CD14-positive monocyte (primary cell): Measurements from ENCODE around the gene STK39. TPM values are rescaled to one million over a fixed set of nuclear protein-coding genes. Genes with fewer than 3 reads are reported as not detected.

Experiments
- DNase-seq, 3 donors: peaks; one replicate each; pipeline ENCODE4 v3.0.0-alpha.2; 2011 to 2022
- H2AFZ ChIP-seq: 2 replicates; pipeline ENCODE4 v1.6.0; 2012; ENCODE audit warnings: mild to moderate bottlenecking, low read depth, low read length, inconsistent platforms; ENCODE audit not compliant: insufficient read depth, poor library complexity, severe bottlenecking
- H3K27ac ChIP-seq, 2 donors: 1 replicate in 1 of 2; 2 replicates in 1 of 2; pipeline ENCODE4 v1.5.1; 2012 to 2013; ENCODE audit warnings: low read length in 2 of 2, control low read depth in 1 of 2, inconsistent platforms in 1 of 2, low read depth in 1 of 2, mild to moderate bottlenecking in 1 of 2
- H3K27me3 ChIP-seq, 2 donors: one replicate each; pipeline versions ENCODE4 v1.6.0 to v1.6.1; 2011 to 2013; ENCODE audit warnings: low read length in 2 of 2; ENCODE audit not compliant: control insufficient read depth in 2 of 2, insufficient read depth in 2 of 2
- H3K36me3 ChIP-seq, 2 donors: replicated peaks in 1 of 2; 1 replicate in 1 of 2; 2 replicates in 1 of 2; pipeline versions ENCODE4 v1.5.1 to v1.6.1; 2012 to 2013; ENCODE audit warnings: low read length in 2 of 2, control low read depth in 1 of 2, inconsistent platforms in 1 of 2, mild to moderate bottlenecking in 1 of 2; ENCODE audit not compliant: insufficient read depth in 2 of 2, control insufficient read depth in 1 of 2
- H3K4me1 ChIP-seq, 2 donors: 1 replicate in 1 of 2; 2 replicates in 1 of 2; pipeline versions ENCODE4 v1.5.1 to v1.6.1; 2012 to 2013; ENCODE audit warnings: low read length in 2 of 2, control low read depth in 1 of 2, inconsistent platforms in 1 of 2, mild to moderate bottlenecking in 1 of 2, moderate library complexity in 1 of 2; ENCODE audit not compliant: insufficient read depth in 2 of 2, control insufficient read depth in 1 of 2
- H3K4me2 ChIP-seq: replicated peaks from 2 replicates; pipeline ENCODE3; 2012; ENCODE audit warnings: low read length, moderate library complexity, mild to moderate bottlenecking; ENCODE audit not compliant: poor library complexity, severe bottlenecking; ENCODE audit errors: extremely low read depth
- H3K4me3 ChIP-seq, 3 experiments: fragments of 200-600 bp in 1 of 3; sonication (generic) in 1 of 3; replicated peaks in 1 of 3; 1 replicate in 2 of 3; 2 replicates in 1 of 3; pipeline ENCODE4 v1.5.1; 2011 to 2013; ENCODE audit warnings: low read length in 3 of 3, mild to moderate bottlenecking in 3 of 3, control low read depth in 2 of 3, low read depth in 2 of 3, inconsistent platforms in 1 of 3, moderate library complexity in 1 of 3
- H3K79me2 ChIP-seq: 2 replicates; pipeline ENCODE4 v1.6.0; 2012; ENCODE audit warnings: mild to moderate bottlenecking, control low read depth, inconsistent platforms, low read length, moderate library complexity; ENCODE audit not compliant: insufficient read depth
- H3K9ac ChIP-seq: 2 replicates; pipeline ENCODE4 v1.6.0; 2017; ENCODE audit warnings: low read length, mild to moderate bottlenecking; ENCODE audit not compliant: insufficient read depth, poor library complexity, severe bottlenecking
- H3K9me3 ChIP-seq, 2 donors: replicated peaks in 1 of 2; 1 replicate in 1 of 2; 2 replicates in 1 of 2; pipeline versions ENCODE4 v1.5.1 to v1.6.1; 2012 to 2013; ENCODE audit warnings: low read length in 2 of 2, control low read depth in 1 of 2; ENCODE audit not compliant: control insufficient read depth in 1 of 2, insufficient read depth in 1 of 2
- H4K20me1 ChIP-seq: 2 replicates; pipeline ENCODE4 v1.6.0; 2012; ENCODE audit warnings: mild to moderate bottlenecking, low read length, control low read depth, moderate library complexity; ENCODE audit not compliant: insufficient read depth
- H3K27ac Mint-ChIP-seq, 7 donors: one replicate each; pipeline ENCODE4 v1.8.0; 2020; ENCODE audit warnings: mild to moderate bottlenecking in 7 of 7, mixed read lengths in 7 of 7, moderate library complexity in 6 of 7, inconsistent platforms in 2 of 7
- H3K27me3 Mint-ChIP-seq, 3 donors: one replicate each; pipeline ENCODE4 v1.8.0; 2021 to 2022; ENCODE audit warnings: low read depth in 3 of 3, mild to moderate bottlenecking in 3 of 3, mixed read lengths in 3 of 3, moderate library complexity in 3 of 3, inconsistent platforms in 1 of 3
- H3K36me3 Mint-ChIP-seq, 2 donors: one replicate each; pipeline ENCODE4 v1.8.0; 2020; ENCODE audit warnings: mixed read lengths in 2 of 2, inconsistent platforms in 1 of 2, mild to moderate bottlenecking in 1 of 2
- H3K4me1 Mint-ChIP-seq: one replicate; pipeline ENCODE4 v1.8.0; 2020; ENCODE audit warnings: mild to moderate bottlenecking, mixed read lengths
- H3K4me3 Mint-ChIP-seq, 2 donors: one replicate each; pipeline ENCODE4 v1.8.0; 2020; ENCODE audit warnings: mild to moderate bottlenecking in 2 of 2, mixed read lengths in 2 of 2, moderate library complexity in 1 of 2
- H3K9me3 Mint-ChIP-seq, 7 donors: one replicate each; pipeline ENCODE4 v1.8.0; 2020 to 2022; ENCODE audit warnings: mixed read lengths in 7 of 7, mild to moderate bottlenecking in 6 of 7, moderate library complexity in 6 of 7, inconsistent platforms in 2 of 7
- WGBS: methylation state at CpG from one replicate; pipeline ENCODE4 v1.1.5; 2013; ENCODE audit warnings: missing lambda C conversion rate; ENCODE audit not compliant: insufficient coverage; 5-methylcytosine and 5-hydroxymethylcytosine counted together
- intact Hi-C, 2 donors: fragments of 100-400 bp; cut with micrococcal nuclease; formaldehyde crosslinking; loops; one replicate each; pipeline versions ENCODE4 v1.15.0 to v1.15.1; 2023
- polyA plus RNA-seq, 3 donors: library from polyadenylated mRNA; depleted of rRNA in 1 of 3; unstranded in 2 of 3; stranded (reverse) in 1 of 3; fragments of 300-500 nt in 2 of 3; fragments of >200 nt in 1 of 3; fragmentation: Illumina TruSeq in 2 of 3; gene quantifications; 1 replicate in 2 of 3; 2 replicates in 1 of 3; pipeline ENCODE4 v1.2.3, GENCODE V29; 2012 to 2021
- TF ChIP-seq, protein P1 (sequence below): fragments of 200-600 bp; IDR thresholded peaks from one replicate; pipeline ENCODE4 v1.8.0; 2022; ENCODE audit warnings: antibody characterized with exemption, mild to moderate bottlenecking

The STK39 gene
- polyA plus RNA-seq, 3 donors = 1.2 to 2.7 (median 2.6) TPM

DNA sequence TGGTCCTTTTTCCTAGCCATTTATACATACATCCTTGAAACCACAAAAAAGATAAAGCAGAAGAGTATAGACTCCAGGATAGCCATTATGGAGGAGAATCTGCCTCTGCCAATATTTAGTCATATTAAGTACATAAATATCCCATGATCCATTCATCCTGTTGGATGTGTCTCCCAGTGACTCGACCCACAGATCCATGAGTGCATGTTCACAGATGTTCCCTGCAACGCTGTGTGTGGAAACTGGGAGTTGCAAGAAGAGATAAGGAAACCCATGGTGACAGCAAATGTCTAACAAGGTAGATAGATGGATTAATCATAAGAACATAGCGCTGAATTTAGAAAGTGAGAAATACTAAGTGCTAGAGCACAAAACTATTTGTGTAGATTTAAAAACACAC, 34.5 kb downstream of the STK39 start:
- no peaks in the 10 kb centered on the region for H3K27me3 ChIP-seq
- H3K4me1 Mint-ChIP-seq = peaks cover 40% of the 10 kb centered on the region
- no peak overlapping the region for H3K27ac Mint-ChIP-seq
- peaks cover 0 to 2% (median 0%) of the 10 kb centered on the region in 7 donors for H3K9me3 Mint-ChIP-seq
- H3K4me3 ChIP-seq = no peak overlapping the region
- no peak overlapping the region for H2AFZ ChIP-seq
- no peaks in the 10 kb centered on the region for H3K9me3 ChIP-seq
- H3K27me3 Mint-ChIP-seq = no peaks in the 10 kb centered on the region
- H3K4me3 Mint-ChIP-seq = no peak overlapping the region
- intact Hi-C loops = no loop called here
- H3K9ac ChIP-seq = no peak overlapping the region
- WGBS = no CpG with 5 or more reads among the region's 3 CpGs
- H4K20me1 ChIP-seq = no peaks in the 10 kb centered on the region
- TF ChIP-seq, protein P1, sequence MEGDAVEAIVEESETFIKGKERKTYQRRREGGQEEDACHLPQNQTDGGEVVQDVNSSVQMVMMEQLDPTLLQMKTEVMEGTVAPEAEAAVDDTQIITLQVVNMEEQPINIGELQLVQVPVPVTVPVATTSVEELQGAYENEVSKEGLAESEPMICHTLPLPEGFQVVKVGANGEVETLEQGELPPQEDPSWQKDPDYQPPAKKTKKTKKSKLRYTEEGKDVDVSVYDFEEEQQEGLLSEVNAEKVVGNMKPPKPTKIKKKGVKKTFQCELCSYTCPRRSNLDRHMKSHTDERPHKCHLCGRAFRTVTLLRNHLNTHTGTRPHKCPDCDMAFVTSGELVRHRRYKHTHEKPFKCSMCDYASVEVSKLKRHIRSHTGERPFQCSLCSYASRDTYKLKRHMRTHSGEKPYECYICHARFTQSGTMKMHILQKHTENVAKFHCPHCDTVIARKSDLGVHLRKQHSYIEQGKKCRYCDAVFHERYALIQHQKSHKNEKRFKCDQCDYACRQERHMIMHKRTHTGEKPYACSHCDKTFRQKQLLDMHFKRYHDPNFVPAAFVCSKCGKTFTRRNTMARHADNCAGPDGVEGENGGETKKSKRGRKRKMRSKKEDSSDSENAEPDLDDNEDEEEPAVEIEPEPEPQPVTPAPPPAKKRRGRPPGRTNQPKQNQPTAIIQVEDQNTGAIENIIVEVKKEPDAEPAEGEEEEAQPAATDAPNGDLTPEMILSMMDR = no peak
- H3K4me2 ChIP-seq = no peak overlapping the region
- peaks cover 86% of the 10 kb centered on the region for H3K79me2 ChIP-seq
- H3K36me3 Mint-ChIP-seq = peaks cover 7 to 11% of the 10 kb centered on the region in 2 donors
- no peak for DNase-seq
- no peaks in the 10 kb centered on the region for H3K36me3 ChIP-seq
- H3K27ac ChIP-seq = no peak overlapping the region
- H3K4me1 ChIP-seq = peaks cover 29 to 30% of the 10 kb centered on the region in 2 donors

DNA sequence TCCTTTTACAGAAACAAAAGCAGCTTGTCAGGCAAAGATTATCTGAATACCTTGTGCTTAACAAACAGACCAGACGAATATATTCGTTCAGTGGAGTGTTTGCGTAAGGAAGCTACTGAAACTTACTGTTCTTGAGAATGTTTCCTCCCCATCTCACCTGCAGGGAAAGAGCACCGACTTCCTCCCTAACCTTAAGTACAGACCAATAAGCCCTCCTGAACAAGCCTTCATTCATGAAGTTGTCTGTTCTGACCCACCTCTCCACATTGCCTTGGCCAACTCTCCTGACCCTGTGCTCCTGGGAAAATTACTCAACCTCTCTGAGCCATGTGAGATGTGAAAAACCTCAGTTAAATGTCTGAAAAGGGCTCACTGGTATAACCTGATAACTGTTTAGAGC, 35.2 kb downstream of the STK39 start:
- Mint-ChIP-seq H3K9me3 (peaks cover 0 to 2% (median 0%) of the 10 kb centered on the region in 7 donors), H3K27ac (peak overlapping the region in 5 of 7 donors; percentile 57 to 93 (median 82)), H3K4me1 (peaks cover 47% of the 10 kb centered on the region), H3K4me3 (no peak overlapping the region), H3K36me3 (peaks cover 7 to 11% of the 10 kb centered on the region in 2 donors), H3K27me3 (no peaks in the 10 kb centered on the region)
- no peaks in the 10 kb centered on the region for H3K9me3 ChIP-seq
- no peak overlapping the region for H3K9ac ChIP-seq
- WGBS = 60% methylated on average over 2 of the region's 4 CpGs
- peaks cover 87% of the 10 kb centered on the region for H3K79me2 ChIP-seq
- no peak overlapping the region for H3K4me3 ChIP-seq
- intact Hi-C loops = no loop called here
- H4K20me1 ChIP-seq = no peaks in the 10 kb centered on the region
- no peaks in the 10 kb centered on the region for H3K36me3 ChIP-seq
- no peaks in the 10 kb centered on the region for H3K27me3 ChIP-seq
- no peak overlapping the region for H3K4me2 ChIP-seq
- no peak overlapping the region for H3K27ac ChIP-seq
- H3K4me1 ChIP-seq = peaks cover 34 to 36% of the 10 kb centered on the region in 2 donors
- H2AFZ ChIP-seq = no peak overlapping the region
- DNase-seq = no peak
- TF ChIP-seq, protein P1 = no peak
